ENCODE data around the gene ULBP3.
"Not testable (repeated sequence)": the region's sequence is repeated elsewhere in the genome, so short reads cannot be mapped to it uniquely, and the experiment has no call there.

DNA sequence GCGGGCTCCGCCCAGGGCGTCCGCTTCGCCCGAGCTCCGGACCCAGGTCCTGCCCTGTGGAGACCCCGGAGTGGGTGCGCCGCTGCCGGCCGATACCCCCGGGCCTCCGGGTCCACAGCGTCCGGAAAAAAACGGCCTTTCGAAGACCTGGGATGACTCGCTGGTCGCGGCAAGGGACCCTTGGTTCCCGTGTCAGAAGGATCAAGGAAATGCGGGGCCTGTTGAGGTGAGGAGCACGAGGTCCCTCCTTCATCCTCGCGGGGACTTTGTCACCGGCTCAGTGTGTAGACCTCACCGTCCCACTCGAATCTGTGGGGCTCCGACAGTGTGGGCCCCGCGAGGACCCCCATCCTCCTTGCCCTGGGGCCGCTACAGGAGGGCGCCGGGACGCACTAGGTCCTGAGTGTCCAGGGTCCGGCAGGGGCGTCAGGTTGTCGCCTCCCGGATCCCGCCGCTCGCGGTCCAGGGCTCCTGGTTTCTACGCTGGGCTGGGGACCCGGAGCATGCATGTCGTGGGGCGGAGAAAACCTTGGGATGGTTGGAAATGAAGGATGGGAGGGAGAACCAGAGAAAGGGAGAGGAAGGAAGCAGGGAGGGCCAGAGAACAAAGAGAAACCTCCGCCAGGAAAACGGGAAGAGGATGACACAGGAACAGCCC is 54.2 kb downstream of the ULBP3 start:
- TF ChIP-seq, protein P1, sequence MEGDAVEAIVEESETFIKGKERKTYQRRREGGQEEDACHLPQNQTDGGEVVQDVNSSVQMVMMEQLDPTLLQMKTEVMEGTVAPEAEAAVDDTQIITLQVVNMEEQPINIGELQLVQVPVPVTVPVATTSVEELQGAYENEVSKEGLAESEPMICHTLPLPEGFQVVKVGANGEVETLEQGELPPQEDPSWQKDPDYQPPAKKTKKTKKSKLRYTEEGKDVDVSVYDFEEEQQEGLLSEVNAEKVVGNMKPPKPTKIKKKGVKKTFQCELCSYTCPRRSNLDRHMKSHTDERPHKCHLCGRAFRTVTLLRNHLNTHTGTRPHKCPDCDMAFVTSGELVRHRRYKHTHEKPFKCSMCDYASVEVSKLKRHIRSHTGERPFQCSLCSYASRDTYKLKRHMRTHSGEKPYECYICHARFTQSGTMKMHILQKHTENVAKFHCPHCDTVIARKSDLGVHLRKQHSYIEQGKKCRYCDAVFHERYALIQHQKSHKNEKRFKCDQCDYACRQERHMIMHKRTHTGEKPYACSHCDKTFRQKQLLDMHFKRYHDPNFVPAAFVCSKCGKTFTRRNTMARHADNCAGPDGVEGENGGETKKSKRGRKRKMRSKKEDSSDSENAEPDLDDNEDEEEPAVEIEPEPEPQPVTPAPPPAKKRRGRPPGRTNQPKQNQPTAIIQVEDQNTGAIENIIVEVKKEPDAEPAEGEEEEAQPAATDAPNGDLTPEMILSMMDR (IDR thresholded peaks at IDR 0.05; ENCODE audit: poor library complexity, severe bottlenecking): not testable (repeated sequence)
- TF ChIP-seq, protein P2, sequence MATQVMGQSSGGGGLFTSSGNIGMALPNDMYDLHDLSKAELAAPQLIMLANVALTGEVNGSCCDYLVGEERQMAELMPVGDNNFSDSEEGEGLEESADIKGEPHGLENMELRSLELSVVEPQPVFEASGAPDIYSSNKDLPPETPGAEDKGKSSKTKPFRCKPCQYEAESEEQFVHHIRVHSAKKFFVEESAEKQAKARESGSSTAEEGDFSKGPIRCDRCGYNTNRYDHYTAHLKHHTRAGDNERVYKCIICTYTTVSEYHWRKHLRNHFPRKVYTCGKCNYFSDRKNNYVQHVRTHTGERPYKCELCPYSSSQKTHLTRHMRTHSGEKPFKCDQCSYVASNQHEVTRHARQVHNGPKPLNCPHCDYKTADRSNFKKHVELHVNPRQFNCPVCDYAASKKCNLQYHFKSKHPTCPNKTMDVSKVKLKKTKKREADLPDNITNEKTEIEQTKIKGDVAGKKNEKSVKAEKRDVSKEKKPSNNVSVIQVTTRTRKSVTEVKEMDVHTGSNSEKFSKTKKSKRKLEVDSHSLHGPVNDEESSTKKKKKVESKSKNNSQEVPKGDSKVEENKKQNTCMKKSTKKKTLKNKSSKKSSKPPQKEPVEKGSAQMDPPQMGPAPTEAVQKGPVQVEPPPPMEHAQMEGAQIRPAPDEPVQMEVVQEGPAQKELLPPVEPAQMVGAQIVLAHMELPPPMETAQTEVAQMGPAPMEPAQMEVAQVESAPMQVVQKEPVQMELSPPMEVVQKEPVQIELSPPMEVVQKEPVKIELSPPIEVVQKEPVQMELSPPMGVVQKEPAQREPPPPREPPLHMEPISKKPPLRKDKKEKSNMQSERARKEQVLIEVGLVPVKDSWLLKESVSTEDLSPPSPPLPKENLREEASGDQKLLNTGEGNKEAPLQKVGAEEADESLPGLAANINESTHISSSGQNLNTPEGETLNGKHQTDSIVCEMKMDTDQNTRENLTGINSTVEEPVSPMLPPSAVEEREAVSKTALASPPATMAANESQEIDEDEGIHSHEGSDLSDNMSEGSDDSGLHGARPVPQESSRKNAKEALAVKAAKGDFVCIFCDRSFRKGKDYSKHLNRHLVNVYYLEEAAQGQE (IDR thresholded peaks at IDR 0.05; ENCODE audit: borderline replicate concordance): not testable (repeated sequence)
- TF ChIP-seq EZH2 (IDR thresholded peaks at IDR 0.05; ENCODE audit: borderline replicate concordance, insufficient read depth, low read length, poor library complexity, severe bottlenecking); MXI1 (conservative IDR thresholded peaks at IDR 0.05; ENCODE audit: poor library complexity, severe bottlenecking); EP300 (conservative IDR thresholded peaks at IDR 0.05; ENCODE audit: poor library complexity, severe bottlenecking); POLR2AphosphoS5 (IDR thresholded peaks at IDR 0.05); RAD21 (conservative IDR thresholded peaks at IDR 0.05): not testable (repeated sequence)
